Myocyte (in vitro differentiated cells): ENCODE results near the gene PDX1. TPM values are rescaled to one million over a fixed set of nuclear protein-coding genes. Genes with fewer than 3 reads are reported as not detected.

Experiments
- DNase-seq: peaks from one replicate; pipeline ENCODE4 v3.0.0-alpha.2; 2012; ENCODE audit warnings: low read depth
- total RNA-seq: library from RNA; depleted of rRNA; stranded (reverse); fragments of >200 nt; gene quantifications from 2 replicates; pipeline ENCODE4 v1.2.3, GENCODE V29; 2014

Gene PDX1
- total RNA-seq, 1 donor from 2014 or later: not detected

DNA sequence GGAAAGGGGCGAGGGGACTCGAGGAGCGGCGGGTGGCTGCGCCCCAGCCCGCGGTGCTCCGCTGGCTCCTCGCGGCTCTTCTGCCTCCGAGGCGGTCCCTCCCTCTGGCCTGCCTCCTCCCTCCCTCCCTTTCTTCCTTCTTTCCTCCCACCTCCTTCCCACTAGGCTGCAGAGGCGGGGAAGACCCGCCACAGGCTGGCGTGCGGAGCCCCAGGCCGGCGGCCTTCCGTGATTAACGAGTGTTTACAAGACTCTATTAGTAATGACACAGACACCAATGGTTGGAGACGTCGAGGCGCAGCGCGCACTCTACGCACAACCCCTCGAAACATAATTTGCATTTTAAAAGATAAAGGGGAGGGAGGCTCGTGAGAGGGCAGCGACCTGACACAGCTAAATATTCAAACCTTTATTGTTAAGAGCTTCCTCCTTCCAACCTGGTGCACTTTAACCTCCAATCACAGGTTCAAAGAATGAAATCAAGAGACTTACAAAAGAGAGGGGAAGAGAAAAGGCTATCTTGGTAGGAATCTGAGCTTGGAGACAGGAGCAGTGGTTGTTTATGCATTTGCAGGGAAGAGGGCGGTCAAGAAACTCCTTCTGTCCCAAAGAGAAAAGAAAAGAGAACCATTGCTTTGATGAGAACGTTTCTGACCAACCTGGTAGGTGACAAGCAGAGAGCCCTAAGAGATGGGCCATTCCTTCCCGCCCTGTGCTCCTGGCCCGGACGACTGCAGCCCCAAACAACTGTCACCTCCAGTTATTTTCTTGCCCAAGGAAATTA is 49.5 kb downstream of the PDX1 start, which contains the start of gene CDX2:
Gene CDX2 (minus strand): TSS at position 234 of the 784 bp plus-strand sequence. CDS start 309 bp downstream, outside the sequence.
- no peak for DNase-seq

DNA sequence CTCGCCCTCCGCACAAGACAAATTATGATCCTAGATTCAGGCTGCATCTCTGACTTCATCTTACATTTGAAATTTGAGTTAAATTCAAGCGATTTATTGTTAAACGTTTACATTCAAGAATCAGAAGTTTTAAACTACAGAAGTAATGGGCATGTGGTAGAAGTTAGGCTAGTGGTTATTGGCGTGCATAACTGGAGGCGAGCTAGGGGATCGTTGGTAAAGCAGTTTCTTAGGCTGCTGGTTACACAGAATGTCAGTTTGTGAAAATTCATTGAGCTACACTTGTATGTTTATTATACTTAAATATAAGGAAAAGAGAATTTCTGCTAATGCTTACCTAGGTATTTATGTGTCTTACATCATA is 50.0 kb downstream of the PDX1 start:
- DNase-seq: no peak

DNA sequence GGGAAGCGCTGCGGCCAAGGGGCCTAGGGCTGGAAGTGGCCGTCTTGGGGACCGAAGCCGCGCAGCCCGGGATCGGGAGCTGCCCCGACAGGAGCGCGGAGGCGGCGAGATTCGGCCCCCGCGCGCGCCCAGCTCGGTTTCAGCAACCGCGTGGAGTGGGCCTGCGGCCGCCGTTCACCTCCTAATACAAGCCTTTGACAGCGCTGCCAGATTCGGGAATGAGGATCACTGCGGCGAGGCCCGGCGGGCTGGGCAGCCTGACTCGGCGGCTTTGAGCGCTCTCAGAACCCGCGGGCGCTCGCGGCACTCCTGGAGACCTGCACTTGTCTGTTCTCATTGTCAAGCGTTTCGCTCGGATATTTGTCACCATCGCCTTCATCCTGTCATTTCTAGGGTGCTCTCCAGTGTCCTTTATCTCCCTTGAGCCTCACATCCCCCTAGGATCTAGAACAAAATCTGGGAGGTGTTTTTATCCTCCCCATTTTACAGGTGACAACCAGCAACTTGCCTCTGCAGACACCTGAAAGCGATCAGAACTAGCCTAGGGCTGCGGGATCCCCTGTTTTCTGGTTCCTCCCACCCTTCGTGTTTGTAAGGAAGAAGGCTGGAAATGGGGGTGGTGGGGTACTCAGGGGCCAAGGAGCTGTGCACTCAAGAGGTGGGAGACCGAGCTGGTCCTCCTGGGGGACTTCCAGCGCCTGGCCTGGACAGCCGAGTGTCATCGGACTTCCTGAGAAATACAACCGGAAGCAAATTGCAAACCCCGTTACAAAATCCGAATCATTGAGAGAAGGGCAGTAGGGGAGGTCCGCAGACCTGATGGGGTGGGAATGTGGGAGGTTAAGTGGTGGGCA is 50.8 kb downstream of the PDX1 start:
- DNase-seq: no peak

DNA sequence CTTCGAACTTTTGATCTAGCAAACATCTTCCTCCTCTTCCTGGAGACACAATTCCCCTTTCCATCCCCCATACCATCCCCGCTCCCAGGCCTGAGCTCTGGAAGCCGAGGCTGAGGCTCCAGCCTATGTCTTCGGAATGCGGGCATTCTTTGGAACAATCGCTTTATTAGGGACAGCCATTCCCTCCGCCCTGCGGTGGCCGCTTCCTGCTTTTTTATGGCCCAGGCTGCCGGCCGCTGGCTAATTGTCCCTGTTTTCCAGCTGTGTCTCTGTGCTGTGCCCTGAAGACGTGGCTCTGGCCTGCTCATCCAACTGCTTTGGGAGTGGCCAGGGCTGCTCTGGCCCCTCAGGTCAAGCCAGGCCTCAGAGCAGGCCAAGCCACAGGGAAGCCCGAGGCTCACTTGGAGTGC is 51.4 kb downstream of the PDX1 start:
- DNase-seq: no peak

DNA sequence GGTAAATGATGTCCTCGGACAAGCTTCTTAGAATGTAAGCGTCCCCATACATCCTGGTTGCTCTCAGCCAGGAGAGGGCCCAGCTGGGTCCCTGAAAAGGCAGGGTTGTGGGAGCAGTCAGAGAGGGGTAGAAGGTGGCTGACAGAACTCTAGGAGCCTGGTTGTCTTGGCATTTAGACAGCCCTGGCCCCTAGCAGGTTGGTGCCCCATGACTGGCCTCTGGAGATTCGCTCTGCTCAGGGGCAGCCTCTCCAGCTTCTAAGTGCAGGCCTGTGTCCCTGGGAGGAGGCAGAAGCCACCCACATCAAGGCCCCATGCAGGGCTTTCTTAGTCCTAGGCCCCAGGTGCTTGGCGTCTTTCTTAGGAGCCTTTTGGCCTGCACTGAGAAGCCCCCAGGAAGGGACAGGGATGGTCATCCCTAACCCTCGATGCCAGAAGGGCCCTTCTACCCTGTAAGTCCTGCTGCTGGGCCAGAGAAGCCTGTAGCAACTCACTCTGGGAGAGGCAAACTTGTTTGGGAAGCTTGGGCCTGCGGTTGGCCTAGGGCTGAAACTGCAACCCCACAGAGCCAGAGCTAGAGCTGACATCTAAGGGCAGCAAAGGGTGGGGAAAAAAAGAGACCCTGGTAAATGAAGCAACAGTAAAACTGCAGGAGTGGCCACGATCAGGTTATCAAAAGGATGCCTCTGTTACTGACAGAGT is 52.1 kb downstream of the PDX1 start:
- no peak for DNase-seq

DNA sequence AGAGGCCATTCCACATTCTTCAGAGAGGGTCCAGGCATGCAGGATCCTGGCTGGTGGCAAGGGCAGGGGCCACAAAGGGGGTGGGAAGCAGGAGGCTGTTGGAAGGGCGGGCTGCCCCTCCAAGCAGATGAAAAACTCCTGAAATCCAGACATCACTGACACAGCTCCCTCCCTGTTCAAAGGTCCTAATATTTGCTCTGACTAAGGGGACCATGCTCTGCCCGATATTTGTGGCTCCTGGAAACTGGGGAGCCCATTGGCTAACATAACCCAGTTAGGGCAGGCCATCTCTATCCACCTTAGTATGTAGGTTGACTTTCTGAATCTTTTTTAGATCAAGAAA is 52.6 kb downstream of the PDX1 start:
- no peak for DNase-seq

DNA sequence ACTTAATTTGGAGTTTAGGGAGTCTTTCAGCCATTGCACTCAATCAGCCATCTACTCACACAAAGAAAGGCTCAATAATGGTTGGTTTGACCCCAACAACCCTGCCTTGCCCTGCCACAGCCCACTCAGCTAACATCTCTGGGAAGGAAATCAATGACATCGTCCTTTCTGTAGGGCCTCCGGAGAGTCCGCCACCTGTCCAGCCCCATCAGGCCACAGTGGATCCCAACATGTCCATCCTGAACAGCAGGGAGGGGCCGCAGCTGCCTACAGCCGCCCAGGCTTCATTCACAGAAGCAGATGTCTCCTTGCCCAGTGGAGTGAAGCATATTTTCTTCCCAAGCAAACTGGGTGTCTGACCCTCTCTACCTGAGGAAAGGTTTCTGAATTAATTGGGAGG is 53.5 kb downstream of the PDX1 start:
- no peak for DNase-seq

DNA sequence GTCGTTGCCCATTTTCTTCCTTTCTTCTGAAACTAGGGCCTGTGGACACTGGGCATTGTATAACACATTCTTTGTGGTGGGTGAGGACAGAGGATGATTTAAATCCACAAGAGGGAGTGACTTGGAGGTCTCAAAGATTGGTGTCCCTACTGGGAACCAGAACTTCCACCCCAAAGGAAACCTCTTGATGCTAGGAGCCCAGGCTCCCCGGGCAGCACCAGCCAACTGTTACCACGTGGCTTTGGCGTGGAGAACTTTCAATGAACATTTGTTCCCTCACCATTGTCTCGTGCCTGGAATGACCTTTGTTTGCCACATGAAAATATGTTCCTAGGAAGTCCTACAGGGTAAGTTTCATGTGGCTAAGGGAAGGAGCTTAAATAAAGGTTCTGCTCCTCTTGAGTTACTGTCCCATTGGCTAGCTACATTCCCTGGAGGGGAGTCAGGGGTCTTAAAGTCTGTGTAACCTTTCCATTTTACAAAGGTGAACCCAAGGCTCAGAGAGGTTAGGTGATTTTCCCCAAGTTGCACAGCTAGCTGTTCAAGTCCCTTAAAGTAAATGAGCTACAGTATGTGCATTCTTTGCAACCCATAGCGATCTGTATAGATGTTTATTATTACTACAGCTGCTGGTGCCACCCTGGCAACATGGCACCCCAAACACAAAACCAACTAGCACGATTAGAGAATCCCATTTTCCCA is 54.3 kb downstream of the PDX1 start:
- no peak for DNase-seq

Other genes starting within 250 kb of the PDX1 start
- not detected in 2 replicates for gene GSX1, start 127.5 kb upstream of the PDX1 start, total RNA-seq
- not detected in 2 replicates for gene CDX2, start 49.3 kb downstream of the PDX1 start, total RNA-seq
- not detected in 2 replicates for gene URAD, start 68.7 kb downstream of the PDX1 start, total RNA-seq
- not detected in 2 replicates for gene FLT3, start 180.6 kb downstream of the PDX1 start, total RNA-seq
- 10.0 and 12.5 TPM in 2 replicates for gene PAN3, start 218.5 kb downstream of the PDX1 start, total RNA-seq